ENCODE data around the gene WRAP73.

The WRAP73 gene

GRCh38 chr1:3604997-3605823 is 44.7 kb downstream of the WRAP73 start:
- TF ChIP-seq JUND (IDR thresholded peaks at IDR 0.05; ENCODE audit: low read depth) = no peak
- no peak for DNase-seq (ENCODE audit: low read depth in 1 of 2, low spot score in 1 of 2)
- in situ Hi-C loops (cut with HindIII; ENCODE audit: low pct_unique_long_range_greater_than_20kb, low sequenced_read_pairs) = no loop called here

- DNase-seq (ENCODE audit: low read depth in 1 of 2, low spot score in 1 of 2) = no peak
Measured at GRCh38 chr1:3604468-3604974, 45.4 kb downstream of the WRAP73 start.

GRCh38 chr1:3603571-3604467 is 46.1 kb downstream of the WRAP73 start:
- TF ChIP-seq JUND (IDR thresholded peaks at IDR 0.05; ENCODE audit: low read depth) = no peak
- in situ Hi-C loops (cut with HindIII; ENCODE audit: low pct_unique_long_range_greater_than_20kb, low sequenced_read_pairs) = no loop called here
- no peak for DNase-seq (ENCODE audit: low read depth in 1 of 2, low spot score in 1 of 2)

More at GRCh38 chr1:3604468-3604974, 45.4 kb downstream of the WRAP73 start:
- in situ Hi-C loops (cut with HindIII; ENCODE audit: low pct_unique_long_range_greater_than_20kb, low sequenced_read_pairs) = no loop called here
- no peak for TF ChIP-seq JUND (IDR thresholded peaks at IDR 0.05; ENCODE audit: low read depth)

GRCh38 chr1:3603156-3603555 is 46.7 kb downstream of the WRAP73 start:
- no peak for TF ChIP-seq JUND (IDR thresholded peaks at IDR 0.05; ENCODE audit: low read depth)
- DNase-seq (ENCODE audit: low read depth in 1 of 2, low spot score in 1 of 2) = no peak

GRCh38 chr1:3602375-3602774 is 47.5 kb downstream of the WRAP73 start:
- in situ Hi-C loops (cut with HindIII; ENCODE audit: low pct_unique_long_range_greater_than_20kb, low sequenced_read_pairs) = no loop called here
- DNase-seq (ENCODE audit: low read depth in 1 of 2, low spot score in 1 of 2) = no peak
- no peak for TF ChIP-seq JUND (IDR thresholded peaks at IDR 0.05; ENCODE audit: low read depth)

More at GRCh38 chr1:3603156-3603555, 46.7 kb downstream of the WRAP73 start:
- in situ Hi-C loops (cut with HindIII; ENCODE audit: low pct_unique_long_range_greater_than_20kb, low sequenced_read_pairs) = no loop called here

GRCh38 chr1:3601743-3602142 is 48.2 kb downstream of the WRAP73 start:
- in situ Hi-C loops (cut with HindIII; ENCODE audit: low pct_unique_long_range_greater_than_20kb, low sequenced_read_pairs) = no loop called here
- TF ChIP-seq JUND (IDR thresholded peaks at IDR 0.05; ENCODE audit: low read depth) = no peak
- no peak for DNase-seq (ENCODE audit: low read depth in 1 of 2, low spot score in 1 of 2)

GRCh38 chr1:3600354-3600753 is 49.5 kb downstream of the WRAP73 start:
- no peak for DNase-seq (ENCODE audit: low read depth in 1 of 2, low spot score in 1 of 2)
- in situ Hi-C loops (cut with HindIII; ENCODE audit: low pct_unique_long_range_greater_than_20kb, low sequenced_read_pairs) = no loop called here
- no peak for TF ChIP-seq JUND (IDR thresholded peaks at IDR 0.05; ENCODE audit: low read depth)

GRCh38 chr1:3599816-3600215 is 50.1 kb downstream of the WRAP73 start:
- TF ChIP-seq JUND (IDR thresholded peaks at IDR 0.05; ENCODE audit: low read depth) = no peak
- no peak for DNase-seq (ENCODE audit: low read depth in 1 of 2, low spot score in 1 of 2)
- in situ Hi-C loops (cut with HindIII; ENCODE audit: low pct_unique_long_range_greater_than_20kb, low sequenced_read_pairs) = no loop called here

- TF ChIP-seq JUND (IDR thresholded peaks at IDR 0.05; ENCODE audit: low read depth) = no peak
- in situ Hi-C loops (cut with HindIII; ENCODE audit: low pct_unique_long_range_greater_than_20kb, low sequenced_read_pairs) = no loop called here
- DNase-seq (ENCODE audit: low read depth in 1 of 2, low spot score in 1 of 2) = no peak
Measured at GRCh38 chr1:3599286-3599811, 50.6 kb downstream of the WRAP73 start.

GRCh38 chr1:3598522-3599285 is 51.2 kb downstream of the WRAP73 start:
- no peak for TF ChIP-seq JUND (IDR thresholded peaks at IDR 0.05; ENCODE audit: low read depth)
- no peak for DNase-seq (ENCODE audit: low read depth in 1 of 2, low spot score in 1 of 2)
- in situ Hi-C loops (cut with HindIII; ENCODE audit: low pct_unique_long_range_greater_than_20kb, low sequenced_read_pairs) = no loop called here

GRCh38 chr1:3598051-3598491 is 51.8 kb downstream of the WRAP73 start:
- in situ Hi-C loops (cut with HindIII; ENCODE audit: low pct_unique_long_range_greater_than_20kb, low sequenced_read_pairs) = no loop called here
- no peak for TF ChIP-seq JUND (IDR thresholded peaks at IDR 0.05; ENCODE audit: low read depth)
- DNase-seq (ENCODE audit: low read depth in 1 of 2, low spot score in 1 of 2) = no peak

GRCh38 chr1:3597599-3597964 is 52.3 kb downstream of the WRAP73 start:
- DNase-seq (ENCODE audit: low read depth in 1 of 2, low spot score in 1 of 2) = no peak
- no peak for TF ChIP-seq JUND (IDR thresholded peaks at IDR 0.05; ENCODE audit: low read depth)
- in situ Hi-C loops (cut with HindIII; ENCODE audit: low pct_unique_long_range_greater_than_20kb, low sequenced_read_pairs) = no loop called here

All from T47D (cell line).